Stimulated activated naive CD4-positive, alpha-beta T cell (primary cell): ENCODE results near the gene ALOX12B.

Source experiments
- DNase-seq, 6 experiments: peaks; one replicate each; lab custom pipeline; 2025; lab: John Stamatoyannopoulos, UW

Gene ALOX12B

DNA sequence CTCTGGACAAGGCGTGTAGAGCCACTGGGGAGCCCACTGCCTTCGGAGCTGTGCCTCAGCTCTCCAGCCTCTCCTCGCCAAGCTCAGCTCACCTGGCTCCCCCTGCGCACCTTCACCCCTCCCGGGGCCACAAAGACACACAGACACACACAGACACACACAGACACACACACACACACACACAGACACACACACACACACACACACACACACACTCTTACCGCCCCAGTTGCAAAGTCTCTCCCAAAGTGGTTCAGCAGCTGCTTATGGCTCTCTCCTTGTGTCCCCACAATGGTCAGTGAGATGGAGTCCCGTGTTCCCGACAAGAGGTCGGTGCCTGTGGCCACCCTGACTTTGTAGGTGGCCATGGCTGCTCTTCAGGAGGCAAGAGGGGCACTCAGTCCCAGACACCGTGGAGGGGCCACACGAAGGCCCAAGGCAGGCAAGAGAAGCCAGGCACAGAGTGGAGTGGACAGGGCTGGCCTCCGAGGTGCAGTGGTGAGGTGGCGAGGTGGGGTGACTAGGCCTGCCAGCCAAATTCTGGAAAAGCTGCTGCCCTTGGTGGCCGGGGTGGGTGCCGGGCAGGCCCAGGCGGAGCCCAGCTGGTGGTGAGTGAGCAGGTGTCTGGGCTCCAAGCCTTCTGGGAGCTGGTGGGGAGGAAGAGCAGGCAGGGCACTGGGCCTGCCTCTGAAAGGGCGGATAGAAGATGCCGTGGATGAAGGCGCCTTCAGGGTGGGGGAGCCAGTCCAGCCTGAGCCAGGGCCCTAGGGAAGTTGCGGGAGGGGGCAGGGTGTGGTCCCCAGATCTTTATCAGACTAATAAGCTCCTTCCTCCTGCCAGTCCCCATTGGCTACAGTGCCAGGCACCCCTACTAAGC, at the start of gene ALOX12B:
ALOX12B (minus strand) TSS at position 642 of the 877 bp plus-strand sequence; CDS start at position 368, 274 bp downstream.
- no peak for DNase-seq

DNA sequence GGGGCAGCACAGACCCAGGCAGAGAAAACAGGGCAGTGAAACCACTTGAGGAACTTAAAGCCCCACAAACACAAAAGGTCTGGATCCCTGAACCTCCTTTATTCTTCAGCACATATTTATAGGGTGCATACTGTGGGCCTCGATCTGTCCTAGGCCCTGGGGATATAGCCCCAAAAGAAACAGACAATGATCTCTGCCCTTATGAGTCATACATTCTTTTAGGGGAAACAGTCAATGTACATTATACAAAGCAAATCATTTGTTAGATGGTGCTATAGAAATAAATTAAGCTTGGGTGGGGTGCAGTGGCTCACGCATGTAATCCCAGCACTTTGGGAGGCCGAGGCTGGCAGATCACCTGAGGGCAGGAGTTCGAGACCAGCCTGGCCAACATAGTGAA, 46.4 kb upstream of the ALOX12B start:
- DNase-seq, result no peak

DNA sequence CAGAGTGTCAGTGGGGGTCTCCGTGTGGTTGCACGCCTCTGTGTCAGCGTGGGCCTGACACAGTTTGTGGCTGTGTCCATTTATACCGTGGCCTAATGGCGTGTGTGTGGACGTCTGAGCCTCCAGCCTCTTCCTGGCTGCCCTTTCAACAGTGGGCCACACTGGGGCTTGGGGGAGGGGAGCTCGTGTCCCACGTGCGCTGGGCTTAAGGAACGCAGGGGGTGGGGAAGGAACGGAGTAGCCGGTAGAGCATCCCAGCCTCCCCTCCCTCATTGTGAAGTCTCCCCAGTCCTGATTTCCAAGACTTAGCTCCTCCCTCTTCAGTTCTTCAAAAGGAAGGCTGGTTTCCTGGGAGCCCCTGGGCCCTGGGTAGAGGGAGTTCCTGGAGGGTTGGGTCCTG, 45.9 kb upstream of the ALOX12B start:
- no peak for DNase-seq

DNA sequence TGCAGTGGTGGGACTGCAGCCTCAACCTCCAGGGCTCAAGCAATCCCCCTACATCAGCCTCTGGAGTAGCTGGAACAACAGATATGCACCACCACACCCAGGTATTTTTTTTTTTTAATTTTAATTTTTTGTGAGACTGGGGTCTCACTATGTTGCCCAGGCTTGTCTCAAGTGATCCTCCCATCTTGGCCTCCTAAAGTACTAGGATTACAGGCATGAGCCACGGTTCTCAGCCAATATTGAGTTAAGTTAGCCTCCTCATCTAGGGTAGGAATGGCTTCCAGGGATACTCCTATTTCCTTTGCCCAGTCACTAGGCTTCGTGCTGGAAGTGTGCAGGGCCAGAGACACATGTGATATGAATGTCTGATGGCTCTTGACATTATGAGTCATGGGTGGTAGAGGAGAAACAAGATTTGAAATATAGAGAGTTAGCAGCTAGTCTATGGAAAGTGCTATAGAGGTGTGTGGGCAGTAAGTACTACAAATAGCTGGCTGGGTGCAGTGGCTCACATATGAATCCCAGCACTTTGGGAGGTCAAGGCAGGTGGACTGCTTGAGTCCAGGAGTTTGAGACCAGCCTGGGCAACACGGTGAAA, 44.4 kb upstream of the ALOX12B start:
- no peak for DNase-seq

DNA sequence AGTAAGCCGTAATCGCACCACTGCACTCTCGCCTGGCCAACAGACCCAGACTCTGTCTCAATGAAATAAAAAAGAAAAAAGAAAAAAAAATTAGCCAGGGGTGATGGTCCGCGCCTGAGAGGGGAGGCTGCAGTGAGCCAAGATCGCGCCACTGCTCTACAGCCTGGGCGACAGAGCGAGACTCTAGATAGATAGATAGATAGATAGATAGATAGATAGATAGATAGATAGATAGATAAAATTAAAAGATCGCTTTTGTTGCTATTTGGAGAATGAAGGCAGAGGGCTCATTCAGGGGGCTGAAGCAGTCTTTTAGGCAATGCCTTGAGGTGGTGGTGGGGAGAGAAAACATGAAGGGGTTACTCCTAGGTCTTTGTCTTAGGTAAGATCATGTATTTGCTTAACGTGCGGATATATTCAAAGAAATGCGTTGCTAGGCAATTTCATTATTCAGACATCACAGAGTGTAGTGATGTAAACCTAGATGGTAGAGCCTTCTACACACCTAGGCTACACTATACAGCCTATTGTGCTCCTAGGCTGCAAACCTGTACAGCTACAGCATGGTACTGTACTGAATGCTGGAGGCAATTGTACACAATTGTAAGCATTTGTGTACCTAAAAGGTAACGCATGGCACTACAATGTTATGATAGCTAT, 40.7 kb upstream of the ALOX12B start:
- DNase-seq, result no peak

DNA sequence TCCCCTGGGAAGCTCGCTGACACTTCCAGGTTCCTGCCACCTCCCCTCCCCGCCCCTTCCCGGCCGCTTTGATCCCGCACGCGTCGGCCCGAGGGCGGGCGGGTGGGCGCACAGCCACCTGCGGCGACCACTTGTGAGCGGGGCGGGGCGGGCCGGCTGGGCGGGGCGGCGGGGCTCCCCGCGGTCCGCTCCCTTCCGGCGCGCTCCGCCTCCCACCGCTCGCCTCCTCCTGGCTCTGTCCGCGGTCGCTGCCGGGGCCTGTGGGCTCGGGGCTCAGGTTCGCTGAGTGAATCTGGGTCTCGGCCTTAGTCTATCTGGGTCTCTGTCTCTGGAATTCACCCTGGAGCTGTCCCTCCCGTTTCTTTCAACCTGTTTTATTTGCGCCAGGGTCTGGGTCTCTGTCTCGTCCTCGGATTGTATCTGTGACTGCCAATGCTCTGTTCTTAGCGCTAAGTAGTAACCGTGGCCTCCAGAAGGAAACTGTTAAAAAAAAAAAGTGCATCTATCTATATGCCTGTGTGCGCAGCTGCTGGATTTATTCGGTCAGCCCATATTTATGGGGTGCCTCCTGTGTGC, 39.1 kb upstream of the ALOX12B start:
- peak in 2 of 6 experiments; percentile 27 to 47 for DNase-seq

DNA sequence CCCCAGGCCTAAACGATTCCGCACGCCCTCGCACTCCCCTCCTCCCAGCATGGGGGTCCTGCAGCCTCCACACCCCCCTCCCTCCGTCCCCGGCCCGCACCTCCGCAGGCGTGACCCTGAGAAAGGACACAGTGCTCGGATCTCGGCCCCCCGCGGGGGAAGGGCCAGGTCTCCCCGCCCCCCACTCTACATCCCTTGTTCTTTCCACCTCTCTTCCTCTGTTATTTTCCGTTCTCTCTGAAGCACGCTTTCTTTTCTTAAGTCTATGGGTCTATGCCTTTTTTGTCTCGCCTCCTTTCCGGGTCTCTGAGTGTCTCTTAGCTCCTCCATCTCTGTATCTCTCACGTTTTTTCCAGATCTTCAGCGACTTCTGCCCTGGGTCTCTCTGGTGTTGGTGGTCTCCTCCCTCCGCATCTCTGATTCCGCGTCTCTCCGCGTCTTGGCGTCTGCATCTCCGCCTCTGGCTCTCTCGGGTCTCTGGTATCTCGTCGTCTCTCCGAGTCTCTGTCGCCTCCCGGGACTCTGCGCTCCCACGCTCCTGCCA, 38.5 kb upstream of the ALOX12B start:
- peak in 2 of 6 experiments; percentile 53 to 55 for DNase-seq

DNA sequence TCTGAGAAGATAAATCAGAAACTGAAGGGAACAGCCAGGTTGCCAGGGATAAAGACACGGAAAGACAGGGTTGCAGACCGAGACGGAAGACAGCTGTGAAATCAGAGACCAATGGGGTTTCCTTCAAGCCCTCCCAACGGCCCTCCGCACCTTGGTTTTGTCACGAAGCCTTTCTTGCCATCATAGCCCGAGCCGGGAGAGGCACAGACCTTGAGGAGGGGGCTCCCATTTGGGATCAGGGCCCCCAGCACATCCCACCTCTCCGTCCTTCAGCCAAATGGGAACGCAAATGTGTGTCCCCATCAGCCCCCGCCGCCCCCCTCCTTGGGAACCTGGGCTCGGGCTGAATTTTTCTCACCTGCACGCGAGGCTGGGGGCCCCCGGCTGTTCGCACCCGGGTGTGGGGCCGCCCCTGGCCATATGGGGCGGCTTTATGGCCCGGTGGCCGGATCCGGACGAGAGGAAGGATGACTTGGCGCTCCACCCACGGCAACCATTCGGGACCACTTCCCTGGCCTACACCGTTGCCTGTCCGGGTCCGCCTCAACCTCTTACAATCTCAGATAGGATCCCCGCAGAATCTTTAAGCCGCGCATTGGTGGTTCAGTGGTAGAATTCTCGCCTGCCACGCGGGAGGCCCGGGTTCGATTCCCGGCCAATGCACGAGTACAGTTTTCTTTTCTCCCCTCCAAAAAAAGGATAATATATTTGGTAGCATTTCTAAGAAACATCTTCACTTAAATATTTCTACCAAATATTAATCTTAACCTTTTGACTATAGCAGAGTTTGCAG, 37.8 kb upstream of the ALOX12B start:
- peak; percentile 80 to 93 (median 86) for DNase-seq

DNA sequence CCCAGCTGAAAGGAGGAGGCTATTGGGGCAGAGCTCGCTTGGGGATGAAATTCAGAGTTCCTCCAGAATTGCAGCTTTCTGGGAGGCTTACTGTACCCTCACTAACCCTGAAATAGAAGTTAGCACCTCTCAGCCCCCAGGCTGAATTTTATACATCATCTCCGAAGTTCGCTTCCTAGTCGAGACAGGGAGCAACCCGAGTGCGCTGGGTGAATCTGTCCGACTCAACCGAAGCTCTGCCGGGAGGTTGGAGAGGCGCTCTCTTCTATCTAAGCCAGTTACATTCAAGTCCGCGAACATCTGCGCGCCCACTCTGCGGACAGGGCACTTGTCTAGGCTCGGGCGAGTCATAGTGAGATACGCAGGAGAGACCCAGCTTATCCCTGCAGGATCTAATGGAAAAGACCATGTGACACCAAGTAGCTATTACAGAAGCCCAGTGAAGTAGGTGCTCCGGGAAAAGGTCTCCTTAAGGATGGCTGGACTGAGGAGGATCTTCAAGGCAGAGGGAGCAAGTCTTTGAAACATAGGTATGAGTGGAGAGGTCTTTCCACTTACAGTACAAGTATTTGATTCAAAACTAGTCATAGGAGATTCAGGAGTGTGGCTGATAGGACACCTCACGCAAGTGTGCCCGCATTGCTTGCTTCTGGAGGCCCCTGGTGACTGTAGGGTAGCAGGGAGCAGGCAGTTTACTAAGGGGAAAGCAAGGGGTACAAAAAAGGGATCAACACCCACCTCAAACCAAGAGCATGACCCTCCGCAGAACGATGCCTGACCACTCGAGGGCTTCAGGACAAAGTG, 37.0 kb upstream of the ALOX12B start:
- DNase-seq, result no peak

DNA sequence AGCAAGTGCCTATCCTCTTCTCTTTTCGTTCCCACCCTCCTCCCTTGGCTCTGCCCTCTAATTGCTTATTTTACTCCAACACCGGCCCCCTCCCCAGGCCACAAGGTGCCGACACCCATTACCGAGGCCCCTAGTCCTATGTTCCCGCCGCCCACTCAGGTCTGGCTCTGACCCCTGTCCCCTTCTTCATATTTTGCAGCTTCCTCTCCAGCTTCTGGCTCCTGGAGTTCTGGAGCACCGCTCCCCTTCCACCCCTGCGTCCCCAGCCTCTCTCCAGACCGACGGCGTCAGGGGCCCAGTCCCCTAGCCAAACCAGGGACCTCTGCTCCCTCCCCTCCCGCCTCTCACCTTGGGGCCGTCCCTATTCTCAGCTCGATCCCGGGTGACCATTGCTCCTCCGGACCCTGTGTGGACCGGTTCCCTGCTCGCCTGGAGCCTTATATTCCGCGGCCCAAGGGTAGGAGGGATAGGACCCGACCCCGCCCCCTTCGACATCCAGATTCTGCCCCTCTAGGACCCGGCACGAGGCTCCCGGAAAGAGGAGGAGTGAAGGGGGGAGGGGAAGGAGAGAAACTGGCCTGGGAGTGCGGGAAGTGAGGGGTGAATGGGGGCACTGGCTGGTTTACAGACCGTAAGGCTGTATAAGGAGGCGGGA, 36.3 kb upstream of the ALOX12B start, which contains the start of gene HES7:
HES7 (minus strand) TSS at position 412 of the 655 bp plus-strand sequence; CDS start at position 390, 22 bp downstream.
- DNase-seq, result no peak

DNA sequence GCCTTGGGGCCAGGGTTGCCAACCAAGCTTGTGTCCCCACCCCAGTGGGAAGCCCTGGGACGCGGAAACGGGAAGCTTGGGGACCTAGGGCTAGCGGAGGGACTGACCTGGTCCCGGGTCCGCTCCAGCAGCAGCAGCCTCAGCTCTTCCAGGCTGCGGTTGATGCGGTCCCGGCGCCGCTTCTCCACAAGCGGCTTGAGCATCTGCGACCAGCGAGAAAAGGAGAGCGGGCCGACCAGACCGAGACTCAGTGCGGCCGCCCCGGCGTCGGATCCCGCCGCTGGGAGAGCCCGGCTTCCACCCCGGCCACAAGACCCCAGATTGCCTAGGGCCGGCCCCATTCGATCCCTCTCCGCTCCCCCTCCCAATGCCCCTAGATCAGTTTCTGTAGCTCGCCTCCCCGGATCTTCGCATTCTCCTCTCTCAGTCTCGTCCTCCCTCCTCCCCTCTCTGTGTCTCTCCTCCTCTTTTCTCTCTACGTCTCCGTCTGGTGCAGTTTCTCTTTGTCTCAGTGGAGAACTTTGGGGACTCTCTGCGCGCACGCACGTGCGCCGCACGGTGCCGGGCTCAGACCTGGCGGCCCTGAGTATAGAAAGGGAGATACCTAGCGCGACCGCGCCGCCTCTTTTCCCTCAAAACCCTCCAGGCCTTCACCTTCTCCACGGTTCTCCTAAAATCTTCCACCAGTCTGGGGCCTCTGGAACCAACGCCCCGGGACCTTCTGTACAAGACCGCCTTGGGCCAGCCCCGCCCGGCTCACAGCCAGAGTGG, 35.6 kb upstream of the ALOX12B start:
- DNase-seq, result peak in 4 of 6 experiments; percentile 23 to 63 (median 40)

DNA sequence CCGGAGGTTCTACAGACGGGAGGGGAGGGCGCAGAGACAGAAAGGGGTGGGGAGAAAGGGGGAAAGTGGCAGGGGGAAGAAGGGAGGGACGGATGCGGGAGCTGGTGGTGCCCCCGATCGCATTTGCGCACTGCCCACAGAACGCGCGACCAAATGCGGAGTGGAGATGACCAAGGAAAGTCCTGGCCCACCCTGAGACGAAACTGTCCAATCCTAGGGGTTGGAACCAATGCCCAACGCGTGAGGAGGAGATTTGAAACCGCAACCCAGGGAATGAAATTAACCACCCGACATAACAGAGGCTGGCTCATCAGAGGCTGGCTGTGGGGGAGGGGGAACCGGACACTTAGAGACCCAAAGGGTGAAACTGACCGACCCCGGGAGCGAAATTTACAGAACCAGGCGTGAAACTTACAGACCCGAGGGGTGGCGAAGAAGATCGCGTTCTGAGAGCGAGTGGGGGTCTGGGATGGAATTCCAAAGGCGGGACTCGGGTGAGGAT, 35.0 kb upstream of the ALOX12B start:
- DNase-seq, result no peak

DNA sequence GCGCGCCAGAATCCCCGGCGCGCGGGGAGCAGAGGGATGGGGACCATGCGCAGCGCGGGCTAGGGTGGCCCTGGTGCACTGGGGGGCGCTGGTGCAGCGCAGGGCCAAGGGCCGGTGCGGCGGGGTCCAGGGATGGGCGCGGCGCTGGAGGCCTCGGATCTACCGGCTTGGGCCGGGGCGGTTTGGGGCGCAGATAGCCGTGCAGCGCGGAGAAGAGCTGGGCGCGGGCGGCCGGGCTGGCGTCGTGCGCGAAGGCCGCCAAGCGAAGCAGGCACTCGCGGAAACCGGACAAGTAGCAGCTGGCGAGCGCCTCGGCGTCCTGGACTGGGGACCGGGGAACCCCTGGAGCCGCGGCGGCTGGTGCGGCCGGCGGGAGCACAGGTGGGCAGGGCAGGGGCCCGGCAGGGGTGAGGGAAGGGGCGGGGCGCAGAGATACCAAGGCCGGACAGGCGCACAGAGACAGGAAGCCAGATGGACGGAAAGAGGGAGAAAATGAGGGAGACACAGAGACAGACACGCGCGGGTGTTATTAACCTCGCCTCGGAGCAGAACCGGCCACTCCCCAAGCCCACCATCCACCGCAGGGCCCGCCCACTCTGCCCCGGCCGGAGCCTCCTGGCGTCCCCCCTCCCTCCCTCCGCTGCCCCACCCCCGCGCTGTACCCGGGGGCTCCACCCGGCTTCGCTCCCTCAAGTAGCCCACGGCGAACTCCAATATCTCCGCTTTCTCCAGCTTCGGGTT, 34.3 kb upstream of the ALOX12B start:
- DNase-seq, result no peak

DNA sequence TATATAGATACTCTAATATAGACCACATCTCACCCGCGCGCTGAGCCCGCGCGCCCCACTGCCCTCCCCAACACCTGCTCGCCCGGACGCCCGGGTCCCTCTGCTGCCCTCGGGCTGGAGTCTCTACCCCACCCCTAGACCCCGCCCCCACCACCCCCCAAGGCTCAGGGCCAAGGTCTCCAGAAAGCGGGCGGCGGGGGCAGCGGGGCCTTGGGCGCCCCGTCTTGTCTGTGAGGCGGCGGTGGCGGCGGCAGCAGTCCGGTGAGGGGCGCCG, 33.8 kb upstream of the ALOX12B start:
- peak in 2 of 6 experiments; percentile 27 to 39 for DNase-seq

DNA sequence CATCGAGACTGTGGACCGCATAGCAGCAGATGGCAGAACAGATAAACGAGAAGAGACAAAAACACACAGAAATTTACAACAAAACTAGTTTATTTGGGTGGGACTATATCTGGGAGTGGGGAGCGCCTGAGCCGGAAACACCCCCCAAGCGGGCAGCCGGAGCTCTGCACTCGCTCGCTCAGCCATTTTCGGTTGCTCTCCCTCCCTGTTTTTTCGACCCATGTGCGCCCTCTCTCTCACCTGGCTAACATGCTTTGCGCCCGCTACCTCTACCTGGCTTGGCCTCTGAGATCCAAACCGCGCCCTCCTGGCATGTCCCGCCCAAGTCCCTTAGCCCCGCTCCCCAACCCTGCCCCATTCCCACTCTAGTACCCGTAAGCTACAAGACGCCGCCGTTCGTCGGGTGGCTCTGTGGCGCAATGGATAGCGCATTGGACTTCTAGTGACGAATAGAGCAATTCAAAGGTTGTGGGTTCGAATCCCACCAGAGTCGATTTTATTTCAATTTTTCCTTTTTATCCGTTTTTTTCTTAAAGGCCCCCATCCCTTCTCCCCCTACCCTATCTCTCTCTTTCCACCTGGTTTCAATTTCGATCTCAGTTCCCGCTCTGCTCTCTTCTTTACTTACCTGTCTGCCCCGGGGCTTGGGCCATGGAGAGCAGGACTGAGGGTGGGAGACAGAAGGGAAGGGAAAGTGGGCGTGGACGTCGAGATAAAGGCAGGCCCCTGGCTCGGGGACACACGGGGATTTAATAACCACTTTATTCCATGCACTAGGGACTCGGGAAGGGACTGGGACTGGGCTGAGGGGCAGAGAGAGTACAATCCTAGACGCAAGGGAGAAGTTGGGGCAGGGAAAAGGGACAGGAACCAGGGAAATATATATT, 33.2 kb upstream of the ALOX12B start:
- DNase-seq, result peak in 5 of 6 experiments; percentile 65 to 80 (median 73)

DNA sequence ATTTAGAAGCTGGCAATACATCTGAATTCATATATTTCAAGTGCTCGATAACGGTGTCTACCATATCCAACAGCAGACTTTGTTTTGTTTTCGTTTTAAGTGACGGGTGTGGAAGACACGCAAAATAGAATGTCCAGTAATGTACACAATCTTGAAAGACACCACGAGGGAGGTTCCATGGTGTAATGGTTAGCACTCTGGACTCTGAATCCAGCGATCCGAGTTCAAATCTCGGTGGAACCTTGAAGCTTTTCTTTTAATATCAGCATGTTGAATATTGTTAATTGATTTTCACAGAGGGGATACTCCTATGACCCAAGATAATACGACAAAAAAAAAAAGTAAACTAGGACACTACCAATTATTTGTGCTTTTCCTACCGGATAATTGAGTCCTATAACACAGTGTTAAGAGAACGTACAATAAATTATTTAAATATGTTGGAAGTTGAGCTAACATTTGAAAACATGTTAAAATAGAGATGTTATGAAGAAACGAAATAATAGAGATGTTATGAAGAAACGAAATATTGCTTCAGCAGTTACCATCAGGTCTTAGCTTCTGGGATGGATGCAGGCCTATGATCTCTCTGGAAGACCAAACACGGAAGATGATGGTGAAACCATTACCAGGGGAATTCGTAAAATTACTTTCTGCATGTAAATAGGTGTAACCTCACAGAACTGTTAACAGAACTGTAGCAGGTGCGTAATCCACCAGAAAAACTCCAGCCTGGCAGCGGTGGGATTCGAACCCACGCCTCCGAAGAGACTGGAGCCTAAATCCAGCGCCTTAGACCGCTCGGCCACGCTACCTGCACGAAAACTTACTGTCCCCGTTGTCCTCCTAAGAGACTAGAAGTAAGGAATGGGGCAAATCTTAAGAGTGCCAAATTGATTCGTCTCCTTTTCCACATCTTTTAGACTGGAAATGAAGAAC, 32.3 kb upstream of the ALOX12B start:
- DNase-seq, result peak; percentile 74 to 95 (median 83)
